ENCODE measurements around the gene SBF2.

Gene SBF2

GRCh38 chr11:10318527-10318802 lies 24.4 kb upstream of the SBF2 start:
- no peak overlapping the region; the same call in 1 of the 2 replicates for H3K9ac ChIP-seq
- H4K20me1 ChIP-seq (ENCODE audit: insufficient read depth), result no peaks in the 10 kb centered on the region
- TF ChIP-seq CTCF (conservative IDR thresholded peaks at IDR 0.05; ENCODE audit: low read depth, low read length), result no peak
- peaks cover 66% of the 10 kb centered on the region for H3K4me1 ChIP-seq (ENCODE audit: low read depth, poor library complexity, severe bottlenecking)
- H3K27ac ChIP-seq, result peak overlapping the region; percentile 56; the same call in 1 of the 2 replicates
- peak overlapping the region; percentile 41; the same call in 1 of the 2 replicates for H2AFZ ChIP-seq (ENCODE audit: low read depth)
- H3K79me2 ChIP-seq (ENCODE audit: insufficient read depth, low read depth), result no peaks in the 10 kb centered on the region
- H3K27me3 ChIP-seq (ENCODE audit: insufficient read depth, low read depth), result no peaks in the 10 kb centered on the region
- H3K4me2 ChIP-seq, result peak overlapping the region; percentile 45; the same call in 1 of the 2 replicates
- H3K4me3 ChIP-seq (IDR thresholded peaks at IDR 0.05; ENCODE audit: insufficient read depth, low read depth, low read length), result no peak overlapping the region
- no peaks in the 10 kb centered on the region for H3K36me3 ChIP-seq (ENCODE audit: insufficient read depth)

- Histone ChIP-seq H3K4me1 (ENCODE audit: low read depth, poor library complexity, severe bottlenecking) (peaks cover 61% of the 10 kb centered on the region), H3K4me3 (IDR thresholded peaks at IDR 0.05; ENCODE audit: insufficient read depth, low read depth, low read length) (no peak overlapping the region), H3K27me3 (ENCODE audit: insufficient read depth, low read depth) (no peaks in the 10 kb centered on the region), H2AFZ (ENCODE audit: low read depth) (peak overlapping the region; percentile 41), H3K9ac (peak overlapping the region; percentile 11; the same call in 1 of the 2 replicates), H3K27ac (peak overlapping the region; percentile 56), H3K79me2 (ENCODE audit: insufficient read depth, low read depth) (no peaks in the 10 kb centered on the region), H4K20me1 (ENCODE audit: insufficient read depth) (no peaks in the 10 kb centered on the region), H3K36me3 (ENCODE audit: insufficient read depth) (no peaks in the 10 kb centered on the region), H3K4me2 (peak overlapping the region; percentile 45; the same call in 1 of the 2 replicates)
- TF ChIP-seq CTCF (conservative IDR thresholded peaks at IDR 0.05; ENCODE audit: low read depth, low read length), result 0 out of 2 replicates have a peak, but pooled peaks have one; percentile 19
Observed at GRCh38 chr11:10317776-10318526, 23.9 kb upstream of the SBF2 start.

GRCh38 chr11:10317151-10317755 lies 23.2 kb upstream of the SBF2 start:
- peaks cover 54% of the 10 kb centered on the region for H3K4me1 ChIP-seq (ENCODE audit: low read depth, poor library complexity, severe bottlenecking)
- peak overlapping the region; percentile 45 for H3K4me2 ChIP-seq
- no peaks in the 10 kb centered on the region for H3K79me2 ChIP-seq (ENCODE audit: insufficient read depth, low read depth)
- no peaks in the 10 kb centered on the region for H4K20me1 ChIP-seq (ENCODE audit: insufficient read depth)
- no peaks in the 10 kb centered on the region for H3K36me3 ChIP-seq (ENCODE audit: insufficient read depth)
- peak overlapping the region; percentile 56 for H3K27ac ChIP-seq
- peak overlapping the region; percentile 11; the same call in 1 of the 2 replicates for H3K9ac ChIP-seq
- no peaks in the 10 kb centered on the region for H3K27me3 ChIP-seq (ENCODE audit: insufficient read depth, low read depth)
- no peak overlapping the region for H3K4me3 ChIP-seq (IDR thresholded peaks at IDR 0.05; ENCODE audit: insufficient read depth, low read depth, low read length)
- H2AFZ ChIP-seq (ENCODE audit: low read depth), result peak overlapping the region; percentile 41; the same call in 1 of the 2 replicates
- no peak for TF ChIP-seq CTCF (conservative IDR thresholded peaks at IDR 0.05; ENCODE audit: low read depth, low read length)

- no peaks in the 10 kb centered on the region for H3K36me3 ChIP-seq (ENCODE audit: insufficient read depth)
- no peaks in the 10 kb centered on the region for H4K20me1 ChIP-seq (ENCODE audit: insufficient read depth)
- H3K27me3 ChIP-seq (ENCODE audit: insufficient read depth, low read depth), result no peaks in the 10 kb centered on the region
- no peak overlapping the region for H3K27ac ChIP-seq
- no peak overlapping the region for H3K4me3 ChIP-seq (IDR thresholded peaks at IDR 0.05; ENCODE audit: insufficient read depth, low read depth, low read length)
- H3K9ac ChIP-seq, result no peak overlapping the region
- H3K79me2 ChIP-seq (ENCODE audit: insufficient read depth, low read depth), result no peaks in the 10 kb centered on the region
- H2AFZ ChIP-seq (ENCODE audit: low read depth), result no peak overlapping the region
- TF ChIP-seq CTCF (conservative IDR thresholded peaks at IDR 0.05; ENCODE audit: low read depth, low read length), result no peak
- H3K4me1 ChIP-seq (ENCODE audit: low read depth, poor library complexity, severe bottlenecking), result peaks cover 71% of the 10 kb centered on the region
- H3K4me2 ChIP-seq, result peak overlapping the region; percentile 5; the same call in 1 of the 2 replicates
Observed at GRCh38 chr11:10315083-10315482, 21.1 kb upstream of the SBF2 start.

Data from KMS-11 (cell line).